Trophoblast cell (in vitro differentiated cells and primary cell): ENCODE results near the gene RRBP1.

Experiments used
- DNase-seq, 2 donors: peaks; one replicate each; pipeline ENCODE4 v3.0.0-alpha.2; 2016
- H2AFZ ChIP-seq: 2 replicates; pipeline ENCODE4 v1.6.1; 2013; ENCODE audit warnings: low read length, moderate library complexity, mild to moderate bottlenecking; ENCODE audit not compliant: insufficient read depth, poor library complexity
- H2AK5ac ChIP-seq: 2 replicates; pipeline ENCODE4 v1.6.1; 2013; ENCODE audit warnings: mild to moderate bottlenecking, low read length
- H2BK120ac ChIP-seq: 2 replicates; pipeline ENCODE4 v1.6.1; 2013; ENCODE audit warnings: low read length, mild to moderate bottlenecking, moderate library complexity; ENCODE audit not compliant: insufficient read depth, poor library complexity
- H2BK12ac ChIP-seq: 2 replicates; pipeline ENCODE4 v1.6.1; 2013; ENCODE audit warnings: mild to moderate bottlenecking, low read length, moderate library complexity
- H2BK5ac ChIP-seq: 2 replicates; pipeline ENCODE4 v1.6.1; 2013; ENCODE audit warnings: low read length, low read depth, moderate library complexity, mild to moderate bottlenecking; ENCODE audit not compliant: poor library complexity
- H3K14ac ChIP-seq: 2 replicates; pipeline ENCODE4 v1.6.1; 2013; ENCODE audit warnings: mild to moderate bottlenecking, low read length
- H3K18ac ChIP-seq: 2 replicates; pipeline ENCODE4 v1.6.1; 2013; ENCODE audit warnings: mild to moderate bottlenecking, low read length
- H3K23ac ChIP-seq: 2 replicates; pipeline ENCODE4 v1.6.1; 2013; ENCODE audit warnings: low read length
- H3K27ac ChIP-seq: 2 replicates; pipeline ENCODE4 v1.5.1; 2013; ENCODE audit warnings: low read depth, mild to moderate bottlenecking, inconsistent platforms, low read length, moderate library complexity
- H3K27me3 ChIP-seq: 2 replicates; pipeline ENCODE4 v1.6.1; 2013; ENCODE audit warnings: inconsistent platforms, mild to moderate bottlenecking, low read length, moderate library complexity; ENCODE audit not compliant: insufficient read depth
- H3K36me3 ChIP-seq, 2 experiments: 1 replicate in 1 of 2; 2 replicates in 1 of 2; pipeline ENCODE4 v1.6.1; 2013; ENCODE audit warnings: low read length in 2 of 2, mild to moderate bottlenecking in 2 of 2, moderate library complexity in 1 of 2; ENCODE audit not compliant: insufficient read depth in 2 of 2, control insufficient read depth in 1 of 2
- H3K4ac ChIP-seq: 2 replicates; pipeline ENCODE4 v1.6.1; 2013; ENCODE audit warnings: low read depth, mild to moderate bottlenecking, low read length, moderate library complexity
- H3K4me1 ChIP-seq, 2 experiments: 1 replicate in 1 of 2; 2 replicates in 1 of 2; pipeline ENCODE4 v1.6.1; 2013; ENCODE audit warnings: low read length in 2 of 2, mild to moderate bottlenecking in 2 of 2, moderate library complexity in 1 of 2; ENCODE audit not compliant: insufficient read depth in 2 of 2, control insufficient read depth in 1 of 2
- H3K4me2 ChIP-seq: 2 replicates; pipeline ENCODE4 v1.6.1; 2013; ENCODE audit warnings: inconsistent platforms, mild to moderate bottlenecking, low read length, moderate library complexity
- H3K4me3 ChIP-seq: 2 replicates; pipeline ENCODE4 v1.5.1; 2013; ENCODE audit warnings: mild to moderate bottlenecking, low read depth, low read length, inconsistent platforms
- H3K79me1 ChIP-seq: one replicate; pipeline ENCODE4 v1.6.1; 2013; ENCODE audit warnings: low read length
- H3K79me2 ChIP-seq: 2 replicates; pipeline ENCODE4 v1.6.1; 2013; ENCODE audit warnings: low read length, mild to moderate bottlenecking; ENCODE audit not compliant: control insufficient read depth, insufficient read depth, poor library complexity
- H3K9ac ChIP-seq: 2 replicates; pipeline ENCODE4 v1.6.1; 2013; ENCODE audit warnings: mild to moderate bottlenecking, low read length
- H3K9me3 ChIP-seq: 2 replicates; pipeline ENCODE4 v1.6.1; 2013; ENCODE audit warnings: low read depth, mild to moderate bottlenecking, control low read depth, inconsistent platforms, low read length; ENCODE audit not compliant: insufficient read depth
- H4K12ac ChIP-seq: 2 replicates; pipeline ENCODE4 v1.6.1; 2013; ENCODE audit warnings: low read depth, mild to moderate bottlenecking, low read length, moderate library complexity
- H4K8ac ChIP-seq: 2 replicates; pipeline ENCODE4 v1.6.1; 2013; ENCODE audit warnings: low read depth, mild to moderate bottlenecking, low read length, moderate library complexity
- H4K91ac ChIP-seq: one replicate; pipeline ENCODE4 v1.6.1; 2013; ENCODE audit warnings: low read depth, mild to moderate bottlenecking, low read length, moderate library complexity
- WGBS: extraction: QIAGEN DNeasy Blood & Tissue Kit; methylation state at CpG from one replicate; pipeline ENCODE4 v1.1.7; 2013; ENCODE audit warnings: missing lambda C conversion rate; ENCODE audit not compliant: insufficient read length, insufficient coverage; ENCODE audit errors: extremely low coverage; 5-methylcytosine and 5-hydroxymethylcytosine counted together

The RRBP1 gene

DNA sequence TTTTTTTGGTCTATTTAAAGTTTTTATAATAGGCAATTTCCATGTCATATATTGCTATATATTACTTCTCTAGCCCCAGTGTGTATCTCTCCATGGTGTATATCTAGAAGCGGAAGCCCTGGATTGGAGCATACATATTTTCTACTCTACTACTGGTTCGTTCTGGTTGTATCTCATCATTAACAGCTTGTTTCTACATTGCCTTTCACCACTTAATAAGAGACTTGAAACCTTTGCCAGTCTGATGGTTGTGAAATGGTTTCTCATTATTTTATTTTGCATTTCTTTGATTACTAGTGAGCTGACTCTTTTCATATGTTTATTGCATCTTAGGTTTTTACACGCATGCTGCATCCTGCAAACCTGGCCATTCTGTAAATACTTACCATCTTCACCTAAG is 108.6 kb downstream of the RRBP1 start:
- Histone ChIP-seq H2AFZ (no peak overlapping the region), H3K14ac (no peak overlapping the region), H2BK12ac (no peak overlapping the region), H2AK5ac (no peak overlapping the region), H3K9me3 (no peaks in the 10 kb centered on the region), H3K18ac (no peak overlapping the region), H4K12ac (no peak overlapping the region), H4K91ac (no peak overlapping the region), H3K4me3 (no peak overlapping the region), H4K8ac (no peak overlapping the region), H3K27me3 (no peaks in the 10 kb centered on the region), H3K9ac (no peak overlapping the region), H2BK120ac (no peak overlapping the region), H3K23ac (no peak overlapping the region), H3K4me2 (no peak overlapping the region), H3K79me2 (peaks cover 32% of the 10 kb centered on the region), H3K4ac (peak overlapping the region; percentile 98), H2BK5ac (no peak overlapping the region), H3K27ac (no peak overlapping the region), H3K4me1 (peaks cover under 1 to 8% of the 10 kb centered on the region in 2 experiments), H3K79me1 (peaks cover 15% of the 10 kb centered on the region), H3K36me3 (peaks cover 5 to 8% of the 10 kb centered on the region in 2 experiments)
- DNase-seq, result no peak
- WGBS, result no CpG with 5 or more reads among the region's 3 CpGs

DNA sequence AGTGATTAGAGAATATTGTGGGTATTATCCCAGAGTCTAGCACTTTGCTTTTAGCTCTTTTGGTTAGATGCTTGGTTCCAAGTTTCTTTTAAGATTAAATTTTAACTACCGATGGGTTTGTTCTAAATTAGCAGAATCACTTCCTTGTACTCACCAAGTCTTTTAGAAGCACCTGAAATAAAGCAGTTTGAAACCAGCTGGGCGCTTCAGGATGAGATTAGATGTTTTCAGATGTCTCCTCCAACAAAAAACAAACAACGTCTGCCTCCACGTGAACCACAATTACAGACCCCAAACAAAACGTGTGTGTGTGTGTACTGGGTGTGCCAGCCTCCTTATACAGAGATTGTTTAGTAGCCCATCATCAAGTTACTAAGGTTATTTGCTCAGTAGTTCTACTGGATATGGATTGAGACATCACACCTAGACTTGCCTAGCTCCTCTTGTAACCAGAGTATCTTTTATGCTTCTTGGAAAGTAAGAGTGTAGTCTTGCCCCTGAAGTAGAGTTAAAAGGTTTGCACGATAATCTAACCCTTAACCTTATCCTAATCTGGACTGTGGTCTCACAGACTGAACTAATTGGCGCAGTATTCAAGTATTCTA is 109.9 kb downstream of the RRBP1 start:
- Histone ChIP-seq H3K4me2 (peak overlapping the region; percentile 79), H2AFZ (no peak overlapping the region), H3K27me3 (no peaks in the 10 kb centered on the region)

DNA sequence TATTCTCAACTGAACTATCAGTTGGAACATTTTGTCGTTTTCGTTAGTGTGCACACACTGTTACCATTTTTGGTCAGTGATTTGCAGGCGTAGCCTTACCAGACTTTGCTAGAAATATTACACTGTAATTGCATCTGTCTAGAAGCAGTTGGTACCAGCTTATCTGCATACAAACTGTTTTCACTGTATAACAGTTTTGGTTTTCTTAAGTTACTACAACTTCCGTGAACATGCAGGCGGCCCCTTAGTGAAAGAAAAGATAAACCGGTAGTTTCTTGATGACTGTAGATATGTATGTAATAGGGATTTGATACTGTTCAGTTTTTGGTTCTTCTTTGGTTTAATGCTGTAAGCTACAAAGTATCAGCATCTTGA is 110.9 kb downstream of the RRBP1 start:
- peaks cover 29% of the 10 kb centered on the region for H3K79me2 ChIP-seq
- H3K18ac ChIP-seq, result no peak overlapping the region
- no peak overlapping the region for H2AFZ ChIP-seq
- no peak overlapping the region for H4K91ac ChIP-seq
- H2BK12ac ChIP-seq, result no peak overlapping the region
- no peak for DNase-seq
- H3K79me1 ChIP-seq, result peaks cover 25% of the 10 kb centered on the region
- peak overlapping the region; percentile 80 for H3K4me2 ChIP-seq
- H3K9ac ChIP-seq, result no peak overlapping the region
- no peak overlapping the region for H3K23ac ChIP-seq
- H4K12ac ChIP-seq, result no peak overlapping the region
- peaks cover 7 to 14% of the 10 kb centered on the region in 2 experiments for H3K4me1 ChIP-seq
- H3K14ac ChIP-seq, result no peak overlapping the region
- H2AK5ac ChIP-seq, result no peak overlapping the region
- H3K4me3 ChIP-seq, result no peak overlapping the region
- peaks cover 4 to 7% of the 10 kb centered on the region in 2 experiments for H3K36me3 ChIP-seq
- no peak overlapping the region for H3K27ac ChIP-seq
- no peaks in the 10 kb centered on the region for H3K27me3 ChIP-seq
- H2BK5ac ChIP-seq, result no peak overlapping the region
- WGBS, result no CpG with 5 or more reads among the region's 6 CpGs
- peak overlapping the region; percentile 24 for H3K4ac ChIP-seq
- no peaks in the 10 kb centered on the region for H3K9me3 ChIP-seq
- H2BK120ac ChIP-seq, result no peak overlapping the region
- no peak overlapping the region for H4K8ac ChIP-seq

More for the DNA sequence above, 109.9 kb downstream of the RRBP1 start:
- peaks cover 5 to 8% of the 10 kb centered on the region in 2 experiments for H3K36me3 ChIP-seq
- H4K12ac ChIP-seq, result no peak overlapping the region
- H3K4me1 ChIP-seq, result peaks cover 7 to 16% of the 10 kb centered on the region in 2 experiments
- peaks cover 25% of the 10 kb centered on the region for H3K79me1 ChIP-seq
- no CpG with 5 or more reads among the region's 7 CpGs for WGBS
- no peak overlapping the region for H2AK5ac ChIP-seq
- no peak overlapping the region for H3K4me3 ChIP-seq
- H3K9ac ChIP-seq, result no peak overlapping the region
- no peak overlapping the region for H3K23ac ChIP-seq
- no peak overlapping the region for H2BK120ac ChIP-seq
- H3K79me2 ChIP-seq, result peaks cover 32% of the 10 kb centered on the region
- H3K4ac ChIP-seq, result peak overlapping the region; percentile 38
- H3K14ac ChIP-seq, result no peak overlapping the region
- H4K8ac ChIP-seq, result no peak overlapping the region
- H3K18ac ChIP-seq, result no peak overlapping the region
- H3K27ac ChIP-seq, result no peak overlapping the region
- H2BK12ac ChIP-seq, result no peak overlapping the region
- H3K9me3 ChIP-seq, result no peaks in the 10 kb centered on the region
- DNase-seq, result no peak
- H2BK5ac ChIP-seq, result no peak overlapping the region
- H4K91ac ChIP-seq, result no peak overlapping the region

DNA sequence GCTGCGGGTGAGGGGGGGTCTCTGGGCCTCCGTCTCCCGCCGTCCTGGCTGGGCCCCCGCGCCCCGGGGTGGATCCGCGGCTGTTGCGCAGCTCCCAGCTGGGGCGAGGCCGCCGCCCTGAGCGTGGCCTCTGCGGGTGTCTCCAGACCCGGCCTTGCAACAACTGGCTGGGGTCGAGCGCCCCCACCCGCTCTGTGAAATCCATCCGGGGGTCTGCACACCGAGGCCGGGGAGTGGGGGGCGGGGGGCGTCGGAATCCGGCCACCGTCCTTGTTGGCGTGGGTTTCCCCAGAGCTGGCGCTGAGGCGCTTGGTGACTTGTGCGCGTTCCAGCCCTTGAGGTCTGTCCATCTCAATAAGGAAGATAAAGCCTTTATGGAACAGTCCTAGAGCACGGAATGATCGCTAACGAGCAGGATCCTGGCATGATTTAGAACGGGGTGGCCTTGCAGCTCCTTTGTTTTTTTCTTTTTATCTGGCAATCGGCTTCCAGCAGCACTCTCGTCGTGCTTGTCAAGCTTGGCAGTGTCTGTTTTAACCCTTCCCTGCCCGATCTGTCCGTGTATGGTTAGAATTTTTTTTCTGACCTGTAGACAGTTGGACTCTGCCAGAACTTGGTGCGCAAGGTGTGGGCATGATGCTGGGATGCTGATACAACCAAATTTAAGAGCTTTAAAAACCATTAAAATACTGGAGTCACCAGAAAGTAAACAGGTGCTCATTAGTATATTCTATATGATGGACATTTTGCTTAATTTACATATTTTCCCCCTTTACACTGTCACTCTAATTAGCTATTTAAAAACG is 111.5 kb downstream of the RRBP1 start:
- peak overlapping the region; percentile 99 for H4K8ac ChIP-seq
- peak overlapping the region; percentile 96 for H3K9ac ChIP-seq
- peak overlapping the region; percentile 80 for H3K4me2 ChIP-seq
- H3K9me3 ChIP-seq, result no peaks in the 10 kb centered on the region
- peak overlapping the region; percentile 100 for H3K27ac ChIP-seq
- H3K14ac ChIP-seq, result peak overlapping the region; percentile 100
- peak overlapping the region; percentile 99 for H2AFZ ChIP-seq
- WGBS, result no CpG with 5 or more reads among the region's 43 CpGs
- H3K4me3 ChIP-seq, result peak overlapping the region; percentile 99
- H4K91ac ChIP-seq, result peak overlapping the region; percentile 100
- peak; percentile 40 to 64 for DNase-seq
- peak overlapping the region; percentile 100 for H2BK120ac ChIP-seq
- peaks cover 29% of the 10 kb centered on the region for H3K79me2 ChIP-seq
- peak overlapping the region; percentile 79 for H4K12ac ChIP-seq
- H3K18ac ChIP-seq, result peak overlapping the region; percentile 100
- H2BK12ac ChIP-seq, result peak overlapping the region; percentile 95
- H3K4ac ChIP-seq, result peak overlapping the region; percentile 100
- H3K36me3 ChIP-seq, result peaks cover 3 to 7% of the 10 kb centered on the region in 2 experiments
- no peak overlapping the region for H3K23ac ChIP-seq
- peaks cover 25% of the 10 kb centered on the region for H3K79me1 ChIP-seq
- H2AK5ac ChIP-seq, result peak overlapping the region; percentile 100
- no peaks in the 10 kb centered on the region for H3K27me3 ChIP-seq
- peaks cover 7 to 13% of the 10 kb centered on the region in 2 experiments for H3K4me1 ChIP-seq
- H2BK5ac ChIP-seq, result peak overlapping the region; percentile 100
